ENCODE results near the gene BAG5.
A peak's percentile ranks its signal among the peaks of the same experiment; 100 is the strongest.
"Not testable (repeated sequence)": the region's sequence is repeated elsewhere in the genome, so short reads cannot be mapped to it uniquely, and the experiment has no call there.

BAG5 gene, protein sequence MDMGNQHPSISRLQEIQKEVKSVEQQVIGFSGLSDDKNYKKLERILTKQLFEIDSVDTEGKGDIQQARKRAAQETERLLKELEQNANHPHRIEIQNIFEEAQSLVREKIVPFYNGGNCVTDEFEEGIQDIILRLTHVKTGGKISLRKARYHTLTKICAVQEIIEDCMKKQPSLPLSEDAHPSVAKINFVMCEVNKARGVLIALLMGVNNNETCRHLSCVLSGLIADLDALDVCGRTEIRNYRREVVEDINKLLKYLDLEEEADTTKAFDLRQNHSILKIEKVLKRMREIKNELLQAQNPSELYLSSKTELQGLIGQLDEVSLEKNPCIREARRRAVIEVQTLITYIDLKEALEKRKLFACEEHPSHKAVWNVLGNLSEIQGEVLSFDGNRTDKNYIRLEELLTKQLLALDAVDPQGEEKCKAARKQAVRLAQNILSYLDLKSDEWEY

DNA sequence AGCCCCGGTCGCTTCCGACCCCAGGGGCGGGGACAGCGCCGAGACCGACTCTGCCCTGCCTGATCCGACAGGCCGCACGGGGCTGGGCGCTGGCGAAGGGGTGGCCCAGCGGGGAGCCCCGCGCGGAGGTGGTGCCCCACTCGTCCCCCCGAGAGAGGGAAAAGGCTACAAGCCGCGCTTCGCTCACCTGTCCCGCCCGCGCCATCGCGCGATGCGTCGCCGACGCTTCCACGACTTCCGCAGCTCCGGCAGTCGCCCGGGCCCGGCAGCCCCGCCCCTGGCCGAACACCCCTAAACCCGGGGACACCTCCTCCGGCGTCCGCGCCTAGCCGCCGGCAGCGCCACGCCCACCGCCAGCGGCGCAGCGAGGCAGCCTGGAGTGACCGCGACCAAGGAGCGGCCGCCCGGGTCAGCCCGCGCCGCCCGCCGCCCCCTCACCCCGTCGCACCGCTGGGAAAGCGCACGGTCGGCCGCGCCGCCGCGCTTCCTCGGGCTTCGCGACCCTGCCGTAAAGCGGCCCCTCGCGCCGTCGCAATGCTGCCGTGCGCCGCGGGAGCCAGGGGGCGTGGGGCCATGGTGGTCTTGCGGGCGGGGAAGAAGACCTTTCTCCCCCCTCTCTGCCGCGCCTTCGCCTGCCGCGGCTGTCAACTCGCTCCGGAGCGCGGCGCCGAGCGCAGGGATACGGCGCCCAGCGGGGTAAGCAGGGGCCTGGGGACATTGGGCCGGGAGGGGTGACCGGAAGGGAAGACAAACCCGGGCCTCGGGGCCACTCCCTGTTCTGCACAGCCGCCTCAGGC is at the start of gene BAG5, which contains the start of gene COA8:
Gene BAG5 (minus strand): TSS at position 229 of the 797 bp plus-strand sequence. CDS start 1,493 bp downstream, outside the sequence.
Gene COA8 (plus strand): TSS at position 532 of the 797 bp plus-strand sequence. CDS start 42 bp downstream, at position 574.
- DNase-seq, result peak; percentile 93

DNA sequence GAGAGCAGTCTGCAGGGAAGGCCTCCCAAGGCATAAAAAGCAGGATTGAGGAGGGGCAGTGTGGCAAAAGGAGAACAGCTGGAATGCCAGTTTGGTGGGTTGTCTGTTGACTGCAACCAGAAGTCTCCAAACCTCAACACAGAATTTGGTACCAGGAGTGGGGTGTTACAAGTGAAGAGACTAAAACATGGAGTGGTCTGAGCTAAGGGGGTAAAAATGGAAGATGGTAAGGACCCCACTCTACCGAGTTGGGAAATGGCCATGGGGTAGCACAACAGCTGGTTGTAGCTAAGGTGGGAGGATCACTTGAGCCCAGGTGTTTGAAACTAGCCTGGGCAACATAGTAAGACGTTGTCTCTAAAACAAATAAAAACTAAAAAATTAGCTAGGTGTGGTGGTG is 48.8 kb upstream of the BAG5 start:
- no peak for DNase-seq

DNA sequence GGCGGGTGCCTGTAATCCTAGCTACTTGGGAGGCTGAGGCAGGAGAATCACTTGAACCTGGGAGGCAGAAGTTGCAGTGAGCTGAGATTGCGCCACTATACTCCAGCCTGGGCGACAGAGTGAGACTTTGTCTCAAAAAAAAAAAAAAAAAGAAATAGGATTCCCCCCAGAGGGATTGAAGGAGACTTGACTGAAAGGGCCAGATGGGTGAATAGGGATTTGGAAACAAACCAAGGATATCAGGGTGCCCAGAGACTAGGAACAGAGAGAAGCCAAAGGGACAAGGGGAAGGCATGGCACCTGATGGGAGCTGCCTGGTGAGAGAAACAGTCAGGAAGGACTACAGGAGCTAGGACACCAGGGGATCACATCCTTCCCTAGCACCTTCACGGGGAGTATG is 46.6 kb upstream of the BAG5 start:
- DNase-seq, result not testable (repeated sequence)

DNA sequence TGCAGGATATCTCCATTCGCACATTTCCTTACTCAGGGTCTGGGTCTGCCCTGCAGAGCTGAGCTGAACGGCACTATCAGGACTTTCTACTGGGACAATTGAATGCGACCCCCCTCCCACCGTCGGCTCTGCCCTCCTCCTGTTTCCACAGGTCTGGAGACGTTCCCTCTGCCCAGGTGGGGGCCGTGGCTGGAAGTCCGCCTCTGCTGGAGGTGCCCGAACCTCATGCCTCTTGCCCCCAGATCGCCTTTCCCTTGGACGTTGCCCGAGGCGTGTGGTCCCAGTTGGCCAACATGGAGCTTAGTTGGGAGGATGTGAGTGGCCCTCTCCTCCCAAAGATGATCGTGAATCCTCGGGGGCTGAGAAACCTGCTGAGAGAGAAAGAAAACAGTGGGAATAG is 45.4 kb upstream of the BAG5 start:
- no peak for DNase-seq

DNA sequence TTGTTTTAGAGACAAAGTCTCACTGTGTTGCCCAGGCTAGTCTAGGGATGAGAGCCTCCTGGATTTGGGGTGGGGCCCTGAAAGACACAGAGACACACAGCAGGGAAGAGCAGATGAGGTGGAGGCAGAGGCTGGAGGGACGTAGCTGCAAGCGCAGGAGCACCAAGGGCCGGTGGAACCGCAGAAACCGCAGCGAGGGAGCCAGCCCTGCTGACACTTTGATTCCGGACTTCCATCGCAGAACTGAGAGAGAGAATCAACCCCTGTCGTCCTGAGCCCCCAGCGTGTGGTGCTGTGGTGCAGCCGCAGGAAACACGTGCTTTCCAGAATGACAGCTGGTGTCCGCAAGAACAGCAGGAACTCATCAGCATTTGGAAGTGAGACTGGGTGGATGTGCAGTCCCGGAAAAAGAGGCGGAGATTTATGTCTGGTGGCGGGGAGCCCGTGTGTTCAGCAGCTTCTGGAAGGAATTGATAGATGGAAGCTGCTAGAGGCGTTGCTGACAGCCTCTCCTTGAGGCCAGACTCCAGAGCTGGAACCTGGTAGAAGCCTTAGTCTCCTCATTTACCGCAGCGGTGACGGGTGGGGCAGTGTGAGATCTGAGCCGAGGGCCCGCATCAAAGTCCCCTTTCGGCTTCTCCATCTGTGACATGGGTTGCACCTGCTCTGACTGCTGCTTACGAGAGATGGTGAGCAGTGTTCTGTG is 44.7 kb upstream of the BAG5 start:
- DNase-seq, result peak; percentile 90

DNA sequence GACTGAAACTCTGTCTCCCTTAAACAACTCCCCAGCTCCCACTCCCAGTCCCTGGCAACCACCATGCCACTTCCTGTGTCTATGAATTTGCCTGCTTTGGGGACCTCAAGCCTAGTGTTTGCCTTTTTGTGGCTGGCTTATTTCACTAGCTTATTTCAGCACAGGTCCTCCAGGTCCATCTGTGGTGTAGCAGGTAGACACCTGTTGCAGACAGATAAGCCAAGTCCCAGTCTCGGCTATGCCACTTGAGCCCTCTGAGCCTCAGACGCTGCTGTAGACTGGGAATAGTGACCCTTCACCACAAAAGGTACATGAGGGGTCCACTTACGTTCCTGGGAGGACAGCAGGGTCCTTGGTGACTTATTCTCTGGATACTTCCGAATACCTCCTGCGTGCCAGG is 42.2 kb upstream of the BAG5 start:
- no peak for DNase-seq

DNA sequence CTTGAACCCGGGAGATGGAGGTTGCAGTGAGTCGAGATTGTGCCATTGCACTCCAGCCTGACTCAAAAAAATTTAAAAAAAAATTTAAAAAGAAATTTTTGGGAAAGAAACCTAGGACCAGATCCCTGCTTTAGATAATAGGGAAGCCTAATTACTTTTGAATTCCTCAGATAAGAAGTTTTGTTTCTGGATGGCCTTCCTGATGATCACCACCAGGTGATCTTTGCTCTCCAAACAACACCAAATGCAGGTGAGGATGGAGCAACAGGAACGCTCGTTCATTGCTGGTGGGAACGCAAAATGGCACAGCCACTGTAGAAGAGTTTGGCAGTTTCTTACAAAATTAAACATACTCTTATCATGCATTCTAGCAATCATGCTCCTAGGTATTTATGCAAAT is 38.0 kb upstream of the BAG5 start:
- no peak for DNase-seq

DNA sequence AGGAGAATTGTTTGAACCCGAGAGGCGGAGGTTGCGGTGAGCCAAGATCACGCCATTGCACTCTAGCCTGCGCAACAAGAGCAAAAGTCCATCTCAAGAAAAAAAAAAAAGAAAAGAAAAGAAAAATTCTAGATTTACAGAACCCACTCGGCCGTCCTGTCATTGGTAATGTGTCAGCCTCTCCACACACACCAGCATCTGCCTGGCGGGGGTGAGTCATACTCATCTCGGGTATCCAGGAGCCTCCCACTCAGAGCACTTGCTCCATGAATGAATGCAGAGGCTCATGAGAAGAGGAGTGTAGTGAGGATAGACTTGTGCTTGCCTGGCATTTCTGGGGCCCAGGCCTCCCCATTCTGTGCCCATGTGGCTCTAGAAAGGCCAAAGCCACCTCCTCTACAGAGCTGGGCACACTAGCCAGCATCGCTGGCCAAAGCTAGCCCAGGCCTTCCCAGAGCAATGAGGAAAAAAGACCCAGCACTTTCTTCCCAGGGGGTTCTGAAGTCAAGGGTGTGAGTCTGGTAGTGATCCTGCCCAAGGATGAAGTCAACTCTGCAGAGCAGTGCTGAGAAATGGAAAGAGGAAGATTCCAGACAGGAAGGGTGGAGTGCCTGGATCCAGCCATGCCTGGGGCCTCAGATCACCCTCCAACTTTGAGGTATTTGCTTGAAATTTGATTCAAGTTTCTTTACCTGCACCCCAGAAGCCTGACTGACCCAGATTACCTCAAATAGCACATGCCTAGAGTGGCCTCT is 35.3 kb upstream of the BAG5 start:
- DNase-seq, result no peak

DNA sequence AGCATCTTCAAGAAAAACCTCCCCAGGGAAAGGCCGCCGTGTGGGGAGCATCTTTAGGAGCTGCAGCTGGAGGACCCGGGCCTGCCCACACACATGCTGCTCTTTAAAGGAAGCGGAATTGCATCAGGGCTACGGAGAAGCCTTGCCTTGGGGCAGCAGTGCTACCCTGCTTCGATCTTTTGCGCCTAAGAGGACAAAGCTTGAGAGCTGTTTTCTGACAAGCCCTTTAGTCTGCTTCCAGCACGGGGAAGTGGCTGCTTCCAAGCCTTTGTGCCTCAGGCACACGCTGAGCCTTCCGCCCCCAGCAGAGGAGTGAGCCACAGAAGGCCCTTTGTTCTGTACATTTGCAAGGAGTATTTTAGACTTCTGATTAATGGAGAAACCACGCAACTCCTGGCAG is 31.8 kb upstream of the BAG5 start:
- peak; percentile 18 for DNase-seq

DNA sequence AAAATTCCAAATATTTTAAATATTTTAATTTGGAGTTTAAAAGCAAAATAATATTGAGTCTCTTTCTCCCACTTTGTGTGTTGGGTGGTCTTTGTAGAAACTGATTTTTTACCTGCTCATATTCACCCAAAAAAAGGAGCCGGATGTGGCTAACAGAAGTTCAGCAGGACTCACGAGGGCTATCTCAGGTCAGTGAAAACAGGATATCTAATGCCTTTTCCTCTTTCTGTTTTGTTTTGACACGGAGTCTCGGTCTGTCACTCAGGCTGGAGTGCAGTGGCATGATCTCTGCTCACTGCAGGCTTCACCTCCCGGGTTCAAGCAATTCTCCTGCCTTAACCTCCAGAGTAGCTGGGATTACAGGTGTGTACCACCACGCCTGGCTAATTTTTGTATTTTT is 31.1 kb upstream of the BAG5 start:
- DNase-seq, result no peak

DNA sequence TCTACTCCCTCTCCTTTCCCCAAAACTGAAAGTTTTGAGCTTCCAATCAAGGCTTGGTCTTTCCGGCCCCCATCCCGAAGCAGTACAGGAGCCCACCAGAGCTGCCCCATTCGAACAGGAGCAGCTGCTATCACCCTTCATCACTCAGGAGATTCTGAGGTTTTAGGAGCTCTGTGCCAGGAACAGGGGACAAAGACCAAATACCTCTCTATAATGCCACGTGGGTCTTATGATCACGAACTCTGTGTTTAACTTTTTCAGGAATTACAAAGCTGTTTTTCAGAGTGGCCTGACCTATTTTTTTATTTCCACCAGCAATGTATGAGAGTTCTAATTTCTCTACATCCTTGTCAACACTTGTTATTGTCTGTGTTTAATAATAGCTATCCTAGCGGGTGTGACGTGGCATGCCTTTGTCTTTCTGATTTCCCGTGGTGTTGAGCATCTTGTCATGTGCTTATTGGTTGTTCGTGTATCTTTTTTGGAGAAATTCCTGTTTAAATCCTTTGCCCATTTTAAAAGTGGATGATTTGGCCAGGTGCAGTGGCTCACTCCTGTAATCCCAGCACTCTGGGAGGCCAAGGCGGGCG is 22.0 kb upstream of the BAG5 start:
- DNase-seq, result no peak

DNA sequence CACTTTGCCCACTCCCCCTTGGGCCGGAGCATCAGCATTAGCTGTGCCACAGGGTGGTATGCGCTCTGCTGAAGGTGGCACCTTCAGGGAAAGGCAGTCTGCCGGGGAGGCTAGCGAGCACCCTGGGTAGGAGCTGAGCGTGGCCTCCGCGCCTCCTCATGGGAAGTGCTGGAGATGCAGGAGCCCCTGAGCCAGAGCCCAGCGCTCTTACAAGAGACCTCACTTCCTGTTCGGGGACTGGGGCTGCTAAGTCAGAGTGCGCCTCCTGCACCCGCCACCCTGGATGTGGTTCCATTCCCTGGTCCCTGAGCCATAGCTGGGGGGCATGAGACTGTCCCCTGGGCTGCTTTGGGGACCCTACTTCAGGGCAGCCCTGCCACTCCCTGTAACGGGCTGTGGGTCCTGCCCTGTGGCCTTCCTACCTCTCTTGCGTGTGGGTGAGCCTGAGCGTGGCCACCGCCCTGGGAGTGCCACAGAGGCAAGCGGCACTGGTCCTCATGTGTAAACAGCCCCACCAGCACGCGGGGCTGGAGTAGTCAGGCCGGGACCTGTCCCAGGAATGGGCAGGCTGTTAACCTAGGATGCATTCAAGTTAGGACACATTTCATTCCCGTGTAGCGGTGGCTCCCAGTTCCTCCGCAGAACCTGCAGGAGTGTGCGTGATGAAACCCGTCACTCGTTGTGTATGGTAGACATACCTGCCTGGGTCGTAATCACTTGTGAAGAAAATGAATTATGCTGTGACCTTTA is 19.7 kb upstream of the BAG5 start:
- DNase-seq, result no peak

DNA sequence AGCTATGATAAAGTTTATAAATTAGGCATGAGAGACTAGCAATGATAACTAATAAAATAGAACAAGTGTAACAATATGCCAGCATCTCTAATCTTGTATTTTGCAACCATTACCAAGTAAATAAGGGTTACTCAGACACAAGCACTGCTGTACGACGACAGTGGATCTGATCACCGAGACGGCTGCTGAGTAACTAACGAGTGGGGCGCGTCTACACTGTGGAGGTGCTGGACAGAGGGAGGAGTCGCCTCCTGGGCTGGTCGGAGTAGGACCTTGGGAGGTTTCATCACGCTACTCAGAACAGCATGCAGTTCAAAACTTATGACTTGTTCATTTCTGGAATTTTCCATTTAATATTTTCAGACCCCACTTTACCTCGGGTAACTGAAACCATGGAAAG is 18.7 kb upstream of the BAG5 start:
- no peak for DNase-seq

DNA sequence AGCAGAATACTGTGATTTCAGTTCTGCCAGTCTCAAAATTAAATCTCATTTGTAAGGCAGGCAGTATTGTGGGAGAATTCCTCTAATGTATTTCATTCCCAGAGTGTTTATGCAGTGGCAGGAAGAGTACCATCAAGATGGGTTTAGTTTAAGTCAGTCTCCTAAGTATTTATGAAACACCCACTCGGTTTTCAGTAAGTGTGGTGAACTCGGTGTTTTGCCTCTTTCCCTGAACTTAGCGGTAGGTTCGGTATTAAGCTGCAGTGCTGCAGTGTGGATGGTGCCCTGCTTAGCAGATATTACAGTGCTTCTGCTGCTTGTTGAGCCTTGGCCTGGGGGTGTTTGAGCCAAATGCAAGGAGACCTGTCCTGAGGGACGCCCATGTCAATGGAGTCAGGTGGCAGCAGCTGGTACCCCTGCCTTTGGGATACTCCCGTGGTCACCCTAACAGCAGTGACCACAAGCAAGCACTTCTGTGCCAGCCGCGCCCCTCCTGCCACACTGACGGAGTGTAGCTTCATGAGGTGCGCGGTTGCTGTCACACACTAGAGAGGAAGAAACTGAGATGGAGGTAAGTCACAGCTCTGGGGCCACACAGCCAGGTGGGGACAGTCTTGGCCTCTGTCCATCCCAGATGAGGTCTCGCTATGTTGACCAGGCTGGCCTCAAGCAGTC is 16.1 kb upstream of the BAG5 start:
- DNase-seq, result no peak

DNA sequence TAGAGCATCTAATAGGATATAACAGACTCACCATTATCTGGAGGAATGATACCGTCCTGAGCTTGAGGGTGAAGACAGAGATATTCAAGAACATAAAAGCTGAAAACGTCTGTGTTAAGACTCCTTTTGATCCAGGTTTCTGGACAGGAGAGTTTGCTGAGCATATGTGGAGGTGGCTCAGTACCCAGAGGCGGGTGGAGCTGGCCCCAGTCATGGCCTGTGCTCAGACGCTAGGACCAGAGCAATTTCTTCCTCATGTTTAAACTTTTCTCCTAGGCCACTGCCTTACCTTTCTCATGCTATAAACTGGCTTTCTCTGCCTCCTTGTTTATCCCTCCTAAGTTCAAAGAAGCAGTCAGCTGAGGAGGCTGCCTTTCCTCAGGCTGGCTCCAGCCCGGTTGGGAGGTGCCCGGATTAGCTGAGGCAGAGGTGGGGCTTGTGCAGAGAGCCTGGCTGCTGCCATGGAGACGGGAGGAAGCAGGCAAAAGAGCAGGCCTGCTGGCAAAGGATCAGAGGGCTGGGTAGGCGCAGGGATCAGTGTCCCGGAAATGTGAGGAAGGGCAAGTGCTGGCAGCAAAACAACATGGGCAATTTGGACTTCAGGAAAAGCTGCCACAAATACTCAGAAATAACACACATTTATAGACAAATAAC is 14.0 kb upstream of the BAG5 start:
- peak; percentile 32 for DNase-seq

DNA sequence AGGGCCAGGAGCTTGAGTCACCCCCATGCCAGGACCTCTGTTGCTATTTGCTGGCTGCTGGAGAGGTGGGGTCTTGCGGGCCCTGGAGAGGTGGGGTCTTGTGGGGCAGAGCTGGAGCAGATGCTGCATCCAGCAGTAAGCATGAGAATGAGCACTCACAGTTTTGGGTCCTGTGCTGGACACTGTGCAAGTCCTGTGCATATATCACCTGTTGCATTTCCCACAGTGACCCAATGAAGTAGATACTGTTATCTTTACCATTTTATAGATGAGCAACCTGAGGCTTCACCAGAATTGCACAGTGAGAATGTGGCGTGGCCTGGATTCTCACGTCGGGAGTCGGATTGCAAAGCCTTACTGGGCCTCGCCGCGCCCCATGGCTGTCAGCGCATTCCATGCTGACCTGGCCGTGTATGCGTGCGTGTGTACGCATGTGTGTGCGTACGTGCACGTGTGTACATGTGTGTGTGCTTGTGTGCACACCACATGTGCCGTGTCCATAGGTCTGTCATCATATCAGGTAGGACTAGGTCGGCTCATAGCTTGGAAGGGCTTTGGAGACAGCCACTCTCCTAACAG is 12.3 kb upstream of the BAG5 start:
- DNase-seq, result no peak

DNA sequence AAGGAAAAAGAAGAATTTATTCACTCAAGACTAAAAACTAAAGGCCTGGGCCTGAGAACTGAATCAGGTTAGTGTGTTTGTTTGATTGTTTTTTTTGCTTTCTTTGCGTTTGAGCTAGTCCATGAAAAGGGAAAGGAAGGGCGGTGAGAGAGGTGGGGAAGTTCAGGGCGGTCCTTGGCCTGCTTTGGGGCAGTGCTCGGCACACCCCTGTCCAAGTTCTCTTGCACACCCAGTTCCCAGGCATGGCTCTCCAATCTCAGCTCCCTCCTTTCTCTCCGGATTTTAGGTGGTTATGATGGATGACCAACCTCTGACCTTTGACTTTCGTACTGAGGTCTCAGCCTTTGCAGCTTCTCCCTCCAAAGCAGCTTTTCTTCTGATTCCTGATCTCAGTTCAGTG is 11.6 kb upstream of the BAG5 start:
- DNase-seq, result no peak

DNA sequence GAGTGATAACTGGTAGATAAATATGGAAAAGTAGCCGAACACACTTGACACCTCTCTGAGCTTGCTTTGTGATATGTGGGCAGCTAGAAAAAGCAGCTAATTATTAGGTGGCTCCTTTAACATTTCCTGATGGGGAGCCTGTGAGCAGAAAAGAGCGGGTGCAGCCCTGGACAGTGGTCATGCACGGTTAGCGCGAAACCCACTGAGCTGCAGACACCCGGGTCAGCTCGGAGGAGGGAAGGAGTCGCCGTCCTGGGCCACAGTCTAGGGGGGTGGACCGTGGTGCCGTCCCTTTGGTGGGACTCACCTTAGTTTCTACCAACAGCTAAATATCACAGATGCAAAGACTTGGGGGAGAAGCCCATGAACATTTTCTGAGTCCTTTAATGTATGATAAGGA is 7.0 kb upstream of the BAG5 start:
- DNase-seq, result peak; percentile 67

DNA sequence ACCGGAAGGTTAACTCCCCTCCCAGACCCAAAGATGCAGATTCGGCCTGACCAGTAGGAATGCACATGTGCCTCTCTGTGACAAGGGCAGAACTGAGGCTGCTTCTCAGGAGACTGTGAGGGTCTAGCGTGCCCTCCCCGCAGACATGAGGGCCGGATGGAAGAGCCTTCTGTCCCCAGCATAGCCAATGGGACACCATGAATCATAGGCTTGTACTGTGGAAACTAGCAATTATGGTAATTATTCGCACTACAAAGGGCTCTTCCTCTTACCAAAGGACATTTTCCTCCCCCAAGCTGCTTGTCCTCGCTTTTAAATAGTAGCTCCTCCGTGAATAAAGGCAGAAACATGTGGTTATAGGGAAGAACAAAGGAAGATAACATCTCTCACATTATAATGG is 6.5 kb upstream of the BAG5 start:
- DNase-seq, result peak; percentile 72

All from COR-L47 (cell line).